Activated effector memory CD4-positive, alpha-beta T cell treated with anti-CD3 and anti-CD28 coated beads, Interleukin-2, amount 50 U/mL, for 16 hours (primary cell): ENCODE measurements around the gene CSF1.

Source experiments
- DNase-seq: peaks from one replicate; pipeline ENCODE4 v3.0.0-alpha.2; 2020

The CSF1 gene

DNA sequence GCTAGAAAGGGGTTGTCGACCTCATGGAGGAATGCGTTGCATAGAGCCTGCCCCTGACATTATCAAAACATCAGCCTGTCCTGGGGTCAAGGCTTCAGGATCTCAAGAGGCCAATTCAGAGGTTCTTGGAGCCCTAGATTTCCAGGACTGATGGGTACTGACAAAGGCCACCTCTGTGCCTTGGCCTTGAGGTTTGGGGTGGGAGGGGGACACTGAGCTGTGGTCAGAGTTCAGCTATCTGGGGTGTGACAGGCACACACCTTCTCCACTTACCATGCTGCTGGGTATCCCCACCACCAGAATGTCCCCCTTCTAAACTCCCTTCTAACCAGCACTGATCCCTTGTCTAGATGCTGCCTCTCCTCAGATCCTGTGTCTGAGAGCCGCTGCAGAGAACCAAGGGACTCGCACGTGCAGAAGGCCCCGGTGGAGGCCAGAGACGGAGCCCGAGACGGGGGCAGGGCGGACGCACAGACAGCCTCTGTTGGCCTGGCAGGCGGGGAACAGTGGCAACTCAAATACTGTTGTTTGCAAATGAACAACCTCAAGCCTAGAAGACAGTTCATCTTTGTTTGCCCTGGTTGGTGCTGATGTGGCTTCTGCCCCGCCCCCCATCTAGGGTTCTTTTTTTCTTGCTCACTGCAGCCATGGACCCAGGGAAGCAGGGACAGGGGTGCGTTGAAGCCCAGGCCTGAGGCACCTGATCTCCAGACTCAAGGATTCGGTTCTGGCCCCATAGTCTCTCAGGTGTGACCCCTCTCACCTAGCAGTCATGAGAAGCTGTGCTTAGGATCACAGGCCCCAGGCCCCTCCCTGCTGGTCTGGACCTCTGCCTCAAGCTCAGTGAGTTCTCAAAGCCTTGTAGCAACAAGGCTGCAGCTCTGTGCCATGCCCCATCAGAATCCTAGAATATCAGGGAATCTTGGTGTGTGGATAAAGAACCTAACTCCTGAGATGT, 28.1 kb upstream of the CSF1 start:
- no peak for DNase-seq

DNA sequence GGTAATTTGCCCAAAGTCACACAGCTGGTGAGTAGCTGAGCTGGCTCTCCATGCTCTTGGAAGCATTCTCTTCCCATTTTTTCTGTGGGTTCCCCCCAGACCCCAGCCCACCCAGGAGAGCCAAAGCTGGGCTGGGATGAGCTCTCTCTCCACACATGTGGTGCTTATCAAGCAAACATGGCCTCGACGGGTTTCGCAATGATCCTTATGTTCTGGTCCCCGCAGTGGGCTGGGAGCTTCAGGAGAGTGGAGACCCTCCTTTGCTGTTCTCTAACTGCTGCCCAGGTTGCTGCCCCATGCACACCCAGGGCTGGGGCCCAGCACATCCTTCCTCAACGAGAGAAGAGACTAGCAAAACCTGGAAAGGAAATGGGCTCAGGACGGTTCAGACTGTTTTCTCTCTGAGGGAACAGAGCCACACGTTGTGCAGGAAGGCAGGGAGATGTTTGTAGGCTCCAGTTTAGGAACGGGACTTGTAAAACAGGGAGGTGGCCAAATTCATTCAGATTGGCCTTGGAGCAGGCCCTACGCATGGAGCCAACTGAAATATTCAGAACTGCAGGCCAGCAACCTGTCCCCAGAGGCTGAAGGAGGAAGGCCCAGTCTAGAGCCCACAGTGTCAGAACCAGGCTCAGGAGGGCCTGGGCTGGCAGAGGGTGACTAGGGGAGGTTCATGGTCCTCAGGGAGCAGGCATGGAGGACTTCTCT, 27.2 kb upstream of the CSF1 start:
- no peak for DNase-seq

DNA sequence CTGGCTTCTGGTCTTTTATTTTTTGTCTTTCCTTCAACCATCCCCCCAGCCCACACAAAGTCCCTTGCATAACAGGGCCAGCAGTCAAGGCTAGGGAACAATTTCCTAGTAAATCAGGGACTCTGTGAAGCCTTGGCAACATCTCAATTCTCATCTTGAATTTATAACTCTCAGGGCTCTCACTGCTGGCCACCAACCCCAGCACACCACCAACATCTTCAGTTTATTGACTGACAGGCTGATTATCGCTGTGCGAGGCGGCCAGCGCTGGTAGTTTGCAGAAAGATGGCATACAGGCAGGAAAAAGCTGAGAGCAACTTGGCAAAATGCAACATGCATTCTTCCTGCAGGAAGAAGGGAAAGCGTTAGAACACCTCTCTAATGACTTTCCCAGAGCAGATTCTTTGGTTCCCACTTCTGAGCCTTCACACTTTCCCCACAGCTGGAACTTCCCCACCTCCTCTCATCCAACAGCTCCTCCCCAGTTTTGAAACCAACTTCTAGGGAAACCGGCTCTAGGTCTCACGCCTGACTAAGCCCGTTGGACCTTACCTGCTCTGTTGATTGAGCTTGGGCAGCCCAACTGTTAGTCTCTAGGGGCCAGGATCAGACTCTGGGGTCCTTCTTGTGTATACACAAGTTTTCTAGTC, 26.3 kb upstream of the CSF1 start:
- DNase-seq: no peak

DNA sequence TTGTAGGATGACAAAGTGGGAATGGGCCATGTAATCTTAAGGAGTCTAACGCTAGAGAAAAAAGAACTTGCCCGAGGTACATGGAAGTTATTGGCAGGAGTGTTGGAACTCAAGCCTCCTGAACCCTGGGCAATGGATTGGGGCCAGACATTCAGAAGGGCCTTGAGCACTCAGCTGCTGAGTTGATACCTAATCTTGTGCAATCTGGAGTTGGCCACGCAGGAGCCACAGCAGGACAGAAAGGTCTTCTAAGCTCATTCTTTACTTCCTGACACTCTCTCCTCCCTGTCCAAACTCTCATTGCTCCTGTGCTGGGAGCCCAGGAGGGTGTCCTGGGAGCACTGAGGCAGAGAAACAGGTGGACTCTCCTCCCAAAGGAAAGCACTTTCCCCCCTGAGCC, 25.1 kb upstream of the CSF1 start:
- no peak for DNase-seq

DNA sequence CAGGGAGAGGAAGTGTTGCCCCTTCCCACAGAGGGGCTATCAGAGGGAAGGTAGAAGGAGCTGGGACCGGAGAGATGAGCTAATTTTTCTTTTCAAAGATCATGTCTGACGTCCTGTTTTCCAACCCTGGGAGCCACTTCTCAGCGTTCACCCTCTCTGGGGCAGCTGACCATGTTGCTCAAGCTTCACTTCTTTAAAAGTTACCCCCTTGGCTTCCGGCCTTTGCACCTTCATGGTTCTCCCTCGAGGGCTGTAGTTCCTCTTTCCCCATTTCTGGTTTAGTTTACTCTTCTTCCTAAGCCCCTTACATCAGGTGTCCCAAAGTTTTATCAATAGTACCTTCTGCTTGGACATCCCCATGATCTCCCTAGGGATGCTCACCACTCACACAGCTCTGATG, 23.8 kb upstream of the CSF1 start:
- no peak for DNase-seq

DNA sequence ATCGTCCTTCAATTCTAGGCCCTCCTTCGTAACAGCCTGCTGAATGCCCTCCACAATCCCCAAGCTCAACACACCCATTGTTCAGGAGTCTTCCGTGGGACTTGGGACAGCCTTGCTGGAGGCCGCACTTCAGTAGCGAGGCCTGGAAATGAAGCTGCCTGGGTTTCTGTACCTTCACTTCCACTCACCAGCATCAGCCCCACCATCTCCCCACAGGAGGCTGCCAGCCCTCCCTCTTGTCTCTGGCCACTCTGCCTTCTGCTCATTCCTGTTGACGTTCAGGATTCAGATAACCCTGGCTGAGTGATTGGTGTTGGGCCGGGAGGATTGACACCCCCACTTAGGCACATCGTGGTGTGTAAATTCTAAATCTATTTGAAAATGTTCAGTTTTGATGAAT, 23.4 kb upstream of the CSF1 start:
- DNase-seq: no peak

DNA sequence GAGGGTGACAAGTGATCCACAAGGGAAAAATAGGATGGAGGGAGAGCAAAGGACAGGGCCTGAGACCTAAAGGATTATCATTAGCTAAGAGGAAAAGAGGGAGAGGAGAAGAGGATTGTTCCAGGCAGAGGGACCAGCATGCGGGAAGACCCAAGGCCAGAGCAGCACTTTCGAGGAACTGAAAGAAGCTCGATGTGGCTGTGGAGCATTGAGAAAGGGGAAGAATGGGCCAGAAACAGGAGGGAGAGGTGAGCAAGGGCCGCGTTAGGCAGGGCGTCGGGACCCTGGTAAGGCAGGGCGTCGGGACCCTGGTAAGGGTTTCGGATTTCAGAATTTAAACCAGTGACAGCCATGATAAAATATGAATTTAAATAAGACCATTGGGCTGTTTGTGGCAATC, 22.8 kb upstream of the CSF1 start:
- no peak for DNase-seq

DNA sequence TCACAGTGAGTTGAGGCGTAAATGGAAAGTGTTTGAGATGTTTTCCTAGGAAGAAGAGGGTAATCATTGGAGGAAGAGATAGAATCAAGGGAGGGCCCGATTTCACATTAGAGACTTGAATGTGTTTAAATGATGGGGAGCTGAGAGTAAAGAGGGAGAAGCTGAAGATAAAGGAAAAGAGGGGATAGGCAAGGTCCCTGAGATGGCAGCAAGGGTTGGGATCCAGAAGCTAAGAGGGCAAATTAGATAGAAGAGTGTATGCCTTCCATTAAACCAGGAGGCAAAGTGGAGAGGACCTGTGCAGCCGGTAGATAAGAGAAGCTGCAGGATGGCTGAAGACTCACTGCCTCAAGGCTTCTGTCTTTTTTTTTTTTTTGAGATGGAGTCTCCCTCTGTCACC, 21.6 kb upstream of the CSF1 start:
- DNase-seq: no peak

DNA sequence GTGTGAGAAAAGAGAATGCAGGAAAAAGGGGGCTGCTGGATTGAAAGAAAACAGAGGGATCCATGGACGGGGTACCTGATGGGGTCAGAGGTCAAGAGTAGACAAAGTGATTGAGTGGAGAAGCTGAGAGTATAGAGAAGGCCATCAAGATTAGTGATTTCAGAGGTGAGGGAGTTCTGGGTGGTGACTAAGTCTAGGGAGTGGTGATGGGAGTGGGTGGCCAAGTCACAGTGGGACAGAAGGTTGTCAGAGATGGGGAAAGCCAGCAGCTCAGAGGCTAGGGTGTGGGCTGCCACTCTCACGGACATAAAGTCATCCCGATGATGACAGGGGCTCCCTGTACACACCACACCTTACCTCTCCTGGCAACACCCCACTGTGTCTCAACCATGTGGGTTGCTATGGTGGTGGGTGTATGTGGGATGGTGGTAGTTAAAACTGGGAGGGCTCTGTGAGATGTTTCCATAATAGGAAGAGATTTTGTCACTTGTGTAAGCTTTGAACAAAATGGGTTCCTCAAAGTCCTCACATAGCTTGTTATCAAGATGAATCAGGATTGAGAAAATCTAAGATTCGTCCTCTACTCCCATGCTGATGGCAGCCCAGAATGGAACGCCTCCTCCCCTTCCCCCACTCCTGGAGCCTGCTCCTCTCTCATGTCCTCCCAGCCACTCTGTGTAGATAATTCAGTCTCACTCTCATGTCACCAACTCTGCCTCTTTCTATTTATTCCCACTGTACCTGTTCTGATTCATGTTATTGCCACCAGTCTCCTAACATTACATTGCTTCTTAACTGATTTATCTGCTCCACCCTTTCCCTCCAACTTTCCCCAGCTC, 20.3 kb upstream of the CSF1 start:
- peak; percentile 84 for DNase-seq

DNA sequence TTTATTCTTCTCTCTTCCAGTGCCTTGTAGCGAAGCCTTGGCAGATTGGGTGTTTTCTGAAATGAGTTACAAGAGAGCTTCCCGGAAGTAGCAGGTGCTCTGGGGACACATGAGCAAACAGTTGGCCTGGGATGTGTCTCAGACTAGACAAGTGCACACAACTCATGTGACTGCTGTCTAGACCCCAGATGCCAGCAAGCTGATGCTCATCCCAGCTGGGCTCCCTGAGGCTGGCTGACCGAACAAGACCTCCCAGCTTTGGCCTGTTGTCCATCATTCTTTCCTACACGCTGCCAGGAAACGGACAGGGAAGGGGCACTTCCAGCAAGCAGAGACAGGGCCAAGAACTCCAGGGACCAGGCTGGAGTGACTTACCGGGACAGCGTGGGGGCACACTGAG, 18.7 kb upstream of the CSF1 start:
- DNase-seq: no peak

DNA sequence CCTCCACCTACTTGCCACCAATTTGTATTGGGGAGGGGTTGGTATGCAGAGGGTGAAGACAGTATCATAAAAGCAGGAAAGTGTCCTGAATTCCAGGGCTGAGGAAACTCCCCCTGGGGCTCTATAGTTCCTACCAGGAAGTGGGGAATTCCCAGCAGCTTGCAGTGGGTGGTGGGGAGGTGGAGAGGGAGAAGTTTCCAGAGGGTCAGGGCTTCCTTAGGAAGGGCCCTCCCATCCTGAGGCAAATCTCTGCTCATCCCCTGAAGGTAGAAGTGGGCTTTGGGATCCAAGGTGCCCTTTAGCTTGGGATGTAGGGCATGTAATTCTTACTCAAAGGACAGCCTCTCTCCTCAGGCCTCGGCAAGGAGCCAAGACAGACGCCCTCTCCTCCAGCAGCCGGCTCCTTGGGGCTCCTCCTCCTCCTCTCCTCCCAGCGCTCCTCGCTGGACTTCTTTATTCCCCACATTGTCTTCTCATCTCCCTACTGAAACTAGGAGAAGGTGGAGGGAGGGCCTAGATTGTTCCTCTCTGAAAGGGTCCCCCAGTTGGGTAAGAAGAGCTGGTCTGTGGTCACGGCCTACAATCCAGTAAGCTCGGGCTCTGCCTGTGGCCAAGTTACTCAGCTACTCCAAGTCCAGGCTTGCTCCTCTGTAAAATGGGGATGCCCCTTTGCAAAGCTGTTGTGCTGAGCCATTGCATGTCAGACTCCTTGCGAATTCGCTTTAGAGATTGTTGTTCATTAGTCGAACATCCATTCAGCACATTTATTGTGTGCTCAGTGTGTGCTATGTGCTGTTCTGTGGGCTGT, 17.9 kb upstream of the CSF1 start:
- no peak for DNase-seq

DNA sequence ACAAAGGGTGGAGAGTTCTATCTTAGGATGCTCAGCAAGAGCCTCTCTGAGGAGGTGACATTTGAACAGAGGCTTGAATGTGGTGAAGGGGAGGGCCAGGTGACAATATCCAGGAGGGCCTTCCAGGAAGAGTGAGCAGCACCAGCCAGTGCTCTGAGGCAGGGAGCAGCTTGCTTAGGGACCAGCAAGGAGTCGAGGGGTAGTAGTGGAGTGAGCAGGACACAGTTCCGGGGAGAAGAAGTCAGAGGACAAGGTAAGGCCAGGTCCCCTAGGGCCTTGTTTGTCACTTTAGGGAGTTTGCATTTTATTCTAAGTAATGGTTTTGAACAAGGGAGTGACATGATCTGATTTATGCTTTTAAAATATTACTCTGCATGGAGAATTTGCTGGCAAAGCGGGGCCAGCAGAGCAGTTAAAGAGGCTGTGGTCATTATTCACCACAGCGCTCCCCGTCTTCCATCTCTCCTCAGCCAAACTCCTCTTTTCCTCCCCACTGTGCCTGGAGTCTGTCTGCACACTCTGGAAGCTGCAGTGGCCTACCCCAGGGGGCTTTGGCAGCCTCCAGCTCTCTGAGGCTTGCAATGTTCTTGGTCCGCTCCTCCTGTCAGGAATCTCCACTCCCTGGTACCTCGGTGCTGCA, 17.0 kb upstream of the CSF1 start:
- no peak for DNase-seq

DNA sequence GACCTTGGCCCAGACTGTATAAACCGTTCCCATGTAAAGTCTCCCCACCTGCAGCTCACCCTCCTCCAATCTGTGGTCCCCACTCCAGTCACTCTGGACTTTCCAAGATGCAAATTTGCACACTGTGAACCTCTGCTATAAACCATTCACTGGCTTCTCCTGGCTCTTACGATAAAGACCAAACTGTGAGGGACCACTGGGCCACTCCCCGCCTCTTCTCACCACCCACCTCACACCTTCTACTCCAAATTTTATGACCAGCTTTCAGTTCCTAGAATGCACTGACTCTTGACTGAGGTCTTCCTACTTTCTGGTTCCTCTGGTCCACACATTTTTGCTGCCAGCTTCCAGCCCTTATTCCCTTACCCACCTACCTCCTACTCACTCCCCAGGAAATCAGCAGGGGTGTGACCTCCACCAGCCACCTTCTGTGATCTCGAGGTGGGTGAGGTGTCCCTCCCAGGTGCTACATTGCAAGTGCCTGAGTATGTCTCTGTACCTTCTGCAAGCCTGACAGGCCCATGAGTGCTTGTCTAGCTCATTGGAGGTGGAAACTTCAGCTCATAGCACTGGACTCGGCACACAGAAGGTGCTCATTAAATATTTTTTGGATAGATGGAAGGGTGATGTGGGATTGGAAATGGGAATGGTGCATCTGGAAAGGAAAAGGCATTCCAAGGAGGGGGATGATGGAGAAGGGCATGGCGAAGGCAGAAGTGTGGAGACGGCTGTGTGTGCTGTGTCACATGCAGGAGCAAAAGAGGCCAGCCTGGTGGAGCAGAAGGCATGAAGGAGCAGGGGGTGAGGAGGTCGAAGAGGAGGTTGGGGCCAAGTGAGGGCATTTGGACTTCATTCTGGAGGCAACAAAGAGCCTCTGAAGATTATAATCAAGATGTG, 15.6 kb upstream of the CSF1 start:
- DNase-seq: no peak

DNA sequence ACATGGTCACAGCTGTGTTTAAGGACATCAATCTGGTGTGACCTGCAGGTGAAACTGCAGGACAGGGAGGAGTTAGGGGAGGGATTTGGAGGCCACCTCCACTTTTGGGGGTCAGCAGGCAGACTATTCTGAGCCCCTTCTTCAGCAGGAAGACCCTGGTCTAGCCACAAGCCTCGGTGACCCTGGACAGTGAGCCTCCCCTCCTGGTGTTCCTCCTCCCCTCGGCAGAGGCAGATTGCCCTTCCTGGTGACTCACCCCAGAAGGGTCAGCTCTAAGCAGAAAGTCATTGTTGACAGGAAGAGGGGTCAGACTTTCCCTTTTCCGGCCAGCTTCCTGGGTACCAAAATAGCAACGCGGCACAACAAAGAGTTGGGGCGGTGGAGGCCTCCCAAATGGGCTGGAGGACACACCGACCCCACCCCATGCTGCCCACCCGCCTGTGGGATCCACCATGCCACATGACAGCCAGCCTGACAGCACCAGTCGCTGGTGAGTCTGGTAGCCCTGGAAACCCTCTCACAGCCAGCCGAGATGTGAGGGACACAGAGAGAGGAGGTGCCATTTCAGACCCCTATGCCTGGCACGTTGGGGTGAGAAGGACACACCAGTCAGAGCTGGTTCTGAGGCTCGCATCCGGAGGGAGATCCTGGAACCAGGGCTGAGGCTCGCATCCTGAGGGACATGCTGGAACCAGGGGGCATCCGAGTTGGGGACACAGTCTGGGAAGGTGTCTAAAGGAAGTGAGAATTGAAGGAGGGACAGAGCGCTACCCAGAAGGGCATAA, 14.7 kb upstream of the CSF1 start:
- no peak for DNase-seq

DNA sequence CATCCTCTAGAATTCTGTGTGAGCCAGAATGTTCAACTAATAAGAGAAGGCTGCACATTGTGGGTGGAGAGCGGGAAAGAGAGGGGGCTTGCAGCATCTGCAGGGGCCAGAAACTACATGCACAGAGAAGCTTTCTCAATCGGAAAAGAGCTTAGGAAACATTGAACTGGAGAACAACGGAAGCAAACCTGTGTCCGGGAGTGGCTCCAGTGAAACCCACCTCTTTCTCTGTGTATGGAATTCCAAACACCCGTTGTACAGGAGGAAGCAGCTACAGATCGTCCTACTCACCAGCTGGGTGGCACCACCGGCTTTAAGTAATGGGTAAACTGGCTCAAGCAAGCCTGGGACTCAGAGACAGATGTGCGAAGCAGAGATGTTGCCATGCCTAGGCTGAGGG, 14.0 kb upstream of the CSF1 start:
- DNase-seq: no peak

DNA sequence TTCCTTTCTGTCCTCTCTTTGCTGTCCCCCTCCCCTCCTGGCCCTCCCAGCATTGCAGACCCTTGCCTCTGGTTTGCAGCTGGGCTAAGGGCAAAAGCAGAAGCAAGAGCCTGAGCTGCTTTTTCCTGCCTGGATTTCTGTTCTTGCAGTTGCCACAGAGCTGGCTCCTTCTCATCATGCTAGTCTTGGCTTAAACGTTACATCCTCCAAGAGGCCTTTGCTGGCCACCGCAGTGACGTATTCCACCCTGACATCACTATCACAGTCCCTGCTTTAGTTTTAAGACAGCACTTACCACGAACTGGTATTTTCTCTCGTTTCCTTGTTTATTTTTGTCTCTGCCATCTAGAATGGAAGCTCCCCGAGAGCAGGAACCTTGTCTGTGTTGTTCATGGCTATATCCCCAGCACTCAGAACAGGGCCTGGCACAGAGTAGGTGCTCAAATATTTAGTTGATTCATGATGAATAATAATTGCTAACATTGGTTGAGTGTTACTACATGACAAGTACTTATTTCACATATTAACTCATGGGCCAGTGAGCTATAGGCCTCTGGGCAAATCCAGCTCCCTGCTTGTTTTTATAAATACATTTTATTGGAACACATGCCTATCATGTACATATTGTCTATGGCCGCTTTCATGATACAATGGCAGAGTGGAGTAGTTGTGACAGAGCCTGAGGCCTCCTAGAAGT, 13.2 kb upstream of the CSF1 start:
- no peak for DNase-seq

DNA sequence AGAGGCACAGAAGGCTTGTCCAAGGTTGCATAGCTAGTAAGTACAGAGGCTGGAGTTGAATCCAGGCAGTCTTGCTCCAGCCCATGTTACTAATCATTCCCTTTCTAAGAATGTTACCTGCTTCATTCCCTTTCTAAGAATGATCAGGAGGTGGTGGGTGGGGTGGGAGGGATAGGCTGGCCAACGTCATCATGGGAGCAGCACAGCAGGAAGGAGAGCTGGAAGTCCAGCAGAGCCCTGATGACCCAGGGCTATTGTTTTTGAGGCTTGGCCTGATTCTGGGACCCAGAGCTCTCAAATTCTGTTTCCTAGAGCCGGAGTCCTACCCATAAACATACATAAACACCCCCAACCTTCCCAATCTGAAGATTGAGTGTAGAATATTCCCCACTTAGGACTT, 11.8 kb upstream of the CSF1 start:
- DNase-seq: no peak

DNA sequence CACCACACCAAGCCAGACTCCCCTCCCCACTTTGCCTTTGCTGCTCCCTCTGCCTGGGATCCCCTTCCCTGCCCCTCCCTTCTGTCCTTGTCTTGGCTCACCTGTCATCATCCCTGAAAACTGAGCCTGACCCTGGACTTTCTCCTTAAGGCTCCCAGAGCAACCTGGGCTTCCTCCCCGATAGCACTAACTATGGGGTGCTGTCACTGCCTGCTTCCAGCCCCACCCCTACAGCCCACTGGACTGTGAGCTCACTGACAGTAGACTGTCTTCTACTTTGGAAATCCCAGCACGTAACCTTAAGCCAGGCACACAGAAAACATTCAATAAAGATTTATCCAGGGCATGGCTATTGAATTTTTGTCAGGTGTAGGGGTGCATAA, 9.5 kb upstream of the CSF1 start:
- no peak for DNase-seq
